Renal pelvis (tissue), 4 donors: ENCODE results near the gene DLGAP1. TPM values are rescaled to one million over a fixed set of nuclear protein-coding genes. Genes with fewer than 3 reads are reported as not detected.

ENCODE experiments used
- DNase-seq: peaks from one replicate; pipeline ENCODE4 v3.0.0-alpha.2; 2013
- polyA plus RNA-seq, 3 donors: library from polyadenylated mRNA; unstranded; fragments of 120-200 nt; gene quantifications; one replicate each; pipeline ENCODE4 v1.2.1, GENCODE V29; 2013; ENCODE audit not compliant: insufficient read length in 3 of 3

Gene DLGAP1
- polyA plus RNA-seq, 3 donors, result 4.7 to 5.1 (median 5.0) TPM

GRCh38 chr18:4172196-4173100, 282.7 kb downstream of the DLGAP1 start:
- DNase-seq, result no peak

DNA sequence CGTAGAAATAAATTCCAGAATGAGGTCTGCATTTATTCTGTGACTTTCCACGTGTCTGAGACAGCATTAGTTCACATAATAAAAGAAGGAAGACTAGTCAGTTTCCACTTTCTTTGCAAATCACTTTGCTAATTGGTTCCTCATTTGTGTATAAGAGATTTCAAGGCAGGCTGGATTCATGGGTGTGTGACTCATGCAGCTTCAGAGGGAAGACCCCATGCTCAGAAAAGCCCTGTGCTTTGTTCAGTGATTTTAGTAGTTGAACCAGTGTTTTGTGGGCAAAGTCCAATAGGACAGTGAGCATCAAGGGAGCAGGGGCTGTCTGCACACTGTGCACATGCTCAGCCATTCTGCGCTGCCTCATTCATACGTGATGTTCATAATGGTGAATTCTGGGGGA, 297.8 kb downstream of the DLGAP1 start:
- no peak for DNase-seq

DNA sequence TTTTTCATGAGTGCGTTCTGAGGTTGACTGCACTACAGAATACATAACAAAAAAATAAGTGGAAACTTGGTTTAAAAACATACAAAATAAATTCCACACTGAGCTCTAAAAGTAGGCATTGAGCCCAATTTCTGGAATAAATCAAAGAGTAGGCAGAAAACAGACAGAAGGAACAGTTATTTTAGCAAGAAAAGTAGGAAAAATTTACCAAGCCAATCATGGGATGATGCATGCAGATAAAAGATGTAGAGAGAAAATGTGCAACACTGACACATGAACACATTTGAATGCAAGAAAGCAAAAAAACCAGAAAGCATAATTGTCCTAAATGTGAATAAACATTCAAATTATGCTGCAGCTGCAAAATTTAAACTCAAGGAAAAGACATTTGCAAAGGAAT, 308.3 kb downstream of the DLGAP1 start:
- DNase-seq, result no peak

DNA sequence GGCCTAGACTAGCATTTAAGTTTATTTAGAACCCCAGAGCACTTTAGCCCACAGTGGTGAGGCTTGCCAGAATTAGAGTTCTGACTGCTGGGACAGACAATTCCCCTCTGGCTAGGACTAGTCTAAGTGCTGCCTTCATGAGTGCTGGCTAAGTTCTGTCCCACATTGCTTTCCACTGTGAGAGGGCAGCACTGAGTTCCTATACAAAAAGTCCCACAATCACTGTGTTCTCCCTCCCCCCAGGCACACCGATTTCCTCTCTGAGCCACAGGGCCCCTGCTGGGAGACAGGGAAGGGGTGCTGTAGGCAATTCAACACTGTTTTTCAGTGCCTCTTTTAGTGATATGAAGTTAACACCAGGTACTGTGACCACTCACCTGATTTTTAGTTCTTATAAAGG, 310.9 kb downstream of the DLGAP1 start:
- no peak for DNase-seq

GRCh38 chr18:4143585-4143984, 311.5 kb downstream of the DLGAP1 start:
- DNase-seq, result no peak

- DNase-seq, result no peak
Observed at GRCh38 chr18:4142876-4143275, 312.2 kb downstream of the DLGAP1 start.

GRCh38 chr18:4134700-4135099, 320.4 kb downstream of the DLGAP1 start:
- DNase-seq, result no peak

- no peak for DNase-seq
Observed at GRCh38 chr18:4130734-4131719, 324.1 kb downstream of the DLGAP1 start.

DNA sequence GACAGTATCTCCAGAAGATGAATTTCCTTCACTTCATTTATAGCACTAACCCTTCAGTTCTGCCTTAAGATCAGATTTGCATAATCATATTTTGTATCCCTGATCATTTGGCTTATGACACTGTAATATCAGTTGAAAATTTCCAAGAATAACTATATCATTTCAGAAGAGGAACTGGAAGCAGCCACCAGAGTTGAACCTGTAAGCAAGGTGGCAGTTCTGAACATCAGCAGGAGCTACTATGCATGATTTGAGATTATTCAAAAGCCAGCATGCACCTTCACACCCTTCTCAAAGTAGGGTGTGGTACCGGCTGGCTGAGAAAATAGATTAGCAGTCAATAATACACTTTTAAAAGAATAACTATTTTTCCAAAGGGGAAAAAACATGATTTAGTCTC, 328.2 kb downstream of the DLGAP1 start:
- DNase-seq, result no peak

GRCh38 chr18:4125627-4126230, 329.4 kb downstream of the DLGAP1 start:
- no peak for DNase-seq

- DNase-seq, result no peak
Observed at GRCh38 chr18:4125224-4125623, 329.9 kb downstream of the DLGAP1 start.

DNA sequence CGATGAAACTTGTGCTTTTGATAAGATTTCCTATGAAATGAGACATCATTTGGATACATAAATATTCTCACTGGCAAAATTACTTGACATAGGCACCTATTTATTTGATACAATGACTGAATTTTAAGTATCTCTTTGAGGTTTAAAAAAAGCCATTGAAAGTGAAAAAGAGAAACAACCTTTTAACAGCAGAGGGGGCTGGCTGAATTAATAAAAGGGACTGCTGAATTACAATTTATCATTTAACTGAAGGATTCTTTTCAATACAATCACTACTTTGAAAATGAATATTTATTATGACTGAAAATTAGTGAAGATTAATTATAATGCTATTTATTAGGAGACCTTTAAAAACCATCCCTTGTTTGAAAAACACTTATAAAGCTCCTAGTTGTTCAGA, 335.3 kb downstream of the DLGAP1 start:
- no peak for DNase-seq

GRCh38 chr18:4119127-4119648, 335.9 kb downstream of the DLGAP1 start:
- DNase-seq, result no peak

DNA sequence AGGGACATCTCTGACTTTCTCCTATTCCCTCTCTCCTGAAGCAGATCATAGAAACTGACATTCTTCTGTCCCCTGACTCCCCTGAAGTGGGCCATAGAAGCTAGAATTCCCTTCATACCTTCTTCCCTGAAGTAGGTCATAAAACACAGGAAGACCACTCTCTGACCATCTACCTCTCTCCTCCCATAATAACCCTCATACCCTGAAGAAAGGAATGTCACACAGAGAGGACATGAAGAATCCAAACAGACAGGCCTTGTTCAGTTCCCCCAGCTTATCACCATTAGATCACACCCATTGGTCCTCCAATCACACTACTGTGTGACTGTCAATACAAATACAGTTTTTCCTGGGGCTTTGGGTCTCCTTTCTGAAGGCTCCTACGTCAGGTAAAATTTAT, 347.1 kb downstream of the DLGAP1 start:
- no peak for DNase-seq

- no peak for DNase-seq
Observed at GRCh38 chr18:4107049-4107467, 348.0 kb downstream of the DLGAP1 start.

DNA sequence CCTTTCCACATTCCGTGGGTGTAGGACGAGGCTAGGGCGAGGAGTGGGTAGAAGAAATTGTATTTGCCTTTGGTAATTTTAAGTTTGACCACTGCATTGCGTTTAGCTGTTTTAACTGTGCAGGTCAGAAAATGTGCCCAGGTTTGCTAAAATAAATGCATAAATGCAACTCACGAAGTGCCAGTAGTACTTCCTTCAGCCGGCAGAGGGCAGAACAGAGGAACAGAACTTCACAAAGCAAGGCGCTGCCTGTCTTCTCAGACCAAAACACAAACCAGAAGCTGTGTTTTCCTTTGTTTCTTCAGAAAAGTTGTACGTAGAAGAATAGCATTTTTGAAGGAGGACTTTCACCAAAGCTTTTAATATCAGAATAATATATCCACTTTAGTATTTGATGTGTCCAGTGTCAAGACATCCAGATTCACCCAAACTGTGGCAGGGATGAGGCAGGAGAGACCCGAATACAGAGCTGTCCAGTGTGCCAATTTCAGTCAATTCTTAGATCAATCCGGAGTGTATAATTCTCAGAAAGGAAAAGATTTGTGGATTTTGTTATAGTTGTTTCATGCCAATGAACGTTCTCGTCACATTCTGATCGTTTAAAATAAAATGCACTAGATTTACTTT, 348.6 kb downstream of the DLGAP1 start:
- peak; percentile 72 for DNase-seq

DNA sequence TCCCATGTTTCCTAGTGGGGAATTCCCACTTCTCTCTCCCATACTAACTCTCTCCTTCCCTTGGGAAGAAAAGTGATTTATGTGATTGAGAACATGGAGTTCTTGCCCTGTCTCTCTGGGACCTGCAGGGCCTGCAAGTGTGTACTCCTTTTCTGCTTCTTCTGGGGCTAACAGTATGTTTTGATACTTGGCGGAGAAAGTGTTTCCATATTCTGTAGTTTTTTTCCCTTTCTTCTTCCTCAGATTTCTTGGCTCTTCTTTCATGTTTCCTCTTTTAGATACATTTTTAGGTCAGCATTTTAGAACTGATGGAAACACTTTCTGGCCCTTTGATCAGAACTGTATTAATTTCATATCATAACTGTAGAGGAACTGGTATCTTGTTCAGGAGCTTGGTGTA, 352.2 kb downstream of the DLGAP1 start:
- DNase-seq, result no peak

DNA sequence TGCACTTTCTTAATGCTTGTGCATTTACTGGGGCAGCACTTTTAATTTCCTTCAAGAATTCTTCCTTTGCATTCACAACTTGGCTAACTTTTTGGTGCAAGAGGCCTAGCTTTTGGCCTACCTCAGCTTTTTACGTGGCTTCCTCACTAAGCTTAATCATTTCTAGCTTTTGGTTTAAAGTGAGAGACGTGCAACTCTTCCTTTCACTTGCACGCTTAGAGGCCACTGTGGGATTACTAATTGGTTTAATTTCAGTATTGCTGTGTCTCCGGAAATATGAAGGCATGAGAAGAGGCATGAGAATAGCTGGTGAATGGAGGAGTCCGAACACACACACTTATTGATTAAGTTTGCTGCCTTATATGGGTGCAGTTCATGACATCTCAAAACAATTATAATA, 354.1 kb downstream of the DLGAP1 start:
- no peak for DNase-seq

- no peak for DNase-seq
Observed at GRCh38 chr18:4096486-4096885, 358.6 kb downstream of the DLGAP1 start.

DNA sequence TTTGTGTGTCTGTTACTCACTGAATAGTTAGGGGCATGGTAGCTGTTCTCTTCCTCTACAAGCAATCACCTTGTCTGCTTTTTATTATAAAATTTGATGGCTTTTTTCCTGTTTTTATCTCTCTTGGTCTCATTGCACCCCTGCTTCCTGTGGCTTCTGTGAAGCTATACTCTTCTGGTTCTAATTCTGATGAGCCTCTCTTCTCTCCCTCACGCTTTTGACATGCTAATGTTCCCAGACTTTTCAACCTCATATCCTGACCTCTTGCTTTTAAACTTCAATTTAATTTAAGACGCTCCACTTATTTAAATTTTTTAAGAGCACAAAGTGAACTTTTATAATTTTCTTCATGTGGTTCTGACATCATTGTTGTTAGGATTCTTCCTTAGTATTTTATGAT, 361.4 kb downstream of the DLGAP1 start:
- no peak for DNase-seq

GRCh38 chr18:4084382-4084900, 370.7 kb downstream of the DLGAP1 start:
- no peak for DNase-seq
